MCF 10A (cell line): ENCODE data around the gene RIN2. TPM values are rescaled to one million over a fixed set of nuclear protein-coding genes. Genes with fewer than 3 reads are reported as not detected.

ENCODE experiments used
- BruUV-seq: library from RNA; stranded (reverse); fragments of 400-500 nt; replicated peaks from 2 replicates; lab custom pipeline; 2021; lab: Mats Ljungman, UMichigan
- CTCF ChIA-PET: fragments of 300-600 bp; sonication (Branson Sonifier 250); formaldehyde crosslinking; extraction: SDS; loops from one replicate; lab custom pipeline; 2021; ENCODE audit warnings: antibody characterized with exemption, inconsistent platforms; lab: Yijun Ruan, JAX
- POLR2A ChIA-PET: fragments of 300-600, 350-650 bp; sonication (Branson Sonifier 250); formaldehyde crosslinking; extraction: SDS; loops from one replicate; lab custom pipeline; 2020; ENCODE audit warnings: antibody characterized with exemption, inconsistent platforms; lab: Yijun Ruan, JAX
- DNase-seq: peaks from one replicate; pipeline ENCODE4 v3.0.0-alpha.2; 2018; ENCODE audit not compliant: unreplicated experiment
- H3K27ac Mint-ChIP-seq: one replicate; pipeline ENCODE4 v1.8.0; 2022; ENCODE audit warnings: mild to moderate bottlenecking, low read depth, mixed read lengths; ENCODE audit not compliant: unreplicated experiment
- H3K27me3 Mint-ChIP-seq: one replicate; pipeline ENCODE4 v1.8.0; 2022; ENCODE audit warnings: mixed read lengths; ENCODE audit not compliant: insufficient read depth, unreplicated experiment
- H3K36me3 Mint-ChIP-seq: one replicate; pipeline ENCODE4 v1.8.0; 2022; ENCODE audit warnings: mild to moderate bottlenecking, moderate library complexity, mixed read lengths; ENCODE audit not compliant: insufficient read depth, unreplicated experiment
- H3K4me1 Mint-ChIP-seq: one replicate; pipeline ENCODE4 v1.8.0; 2022; ENCODE audit warnings: mixed read lengths; ENCODE audit not compliant: insufficient read depth, unreplicated experiment
- H3K4me3 Mint-ChIP-seq: one replicate; pipeline ENCODE4 v1.8.0; 2022; ENCODE audit warnings: mild to moderate bottlenecking, moderate library complexity, mixed read lengths; ENCODE audit not compliant: unreplicated experiment
- H3K9me3 Mint-ChIP-seq: one replicate; pipeline ENCODE4 v1.8.0; 2022; ENCODE audit warnings: mixed read lengths; ENCODE audit not compliant: unreplicated experiment
- intact Hi-C: fragments of 100-400 bp; cut with micrococcal nuclease; formaldehyde crosslinking; loops from 2 replicates; pipeline ENCODE4 v1.14.1; 2022
- total RNA-seq: library from RNA; stranded (reverse); gene quantifications from 2 replicates; pipeline ENCODE4 v1.2.3, GENCODE V29; 2022
- TF ChIP-seq, protein P1 (sequence below): fragments of 200-600 bp; IDR thresholded peaks from one replicate; pipeline ENCODE4 v1.8.0; 2022; ENCODE audit warnings: antibody characterized with exemption, mild to moderate bottlenecking; ENCODE audit not compliant: unreplicated experiment

RIN2 gene
- total RNA-seq, 1 experiment from 2014 or later = 23.9 TPM

GRCh38 chr20:19729672-19730071 lies 28.4 kb upstream of the RIN2 start:
- no TSS peak for BruUV-seq
- POLR2A ChIA-PET = interaction anchor here (0.8 to 0.9 kb wide), 3 partner anchors 24 to 29 kb away, joined by 3 to 4 read pairs (median 4); no protein-coding TSS in a partner anchor
- no peak for DNase-seq
- H3K36me3 Mint-ChIP-seq = no peaks in the 10 kb centered on the region
- no peaks in the 10 kb centered on the region for H3K27me3 Mint-ChIP-seq
- TF ChIP-seq, protein P1, sequence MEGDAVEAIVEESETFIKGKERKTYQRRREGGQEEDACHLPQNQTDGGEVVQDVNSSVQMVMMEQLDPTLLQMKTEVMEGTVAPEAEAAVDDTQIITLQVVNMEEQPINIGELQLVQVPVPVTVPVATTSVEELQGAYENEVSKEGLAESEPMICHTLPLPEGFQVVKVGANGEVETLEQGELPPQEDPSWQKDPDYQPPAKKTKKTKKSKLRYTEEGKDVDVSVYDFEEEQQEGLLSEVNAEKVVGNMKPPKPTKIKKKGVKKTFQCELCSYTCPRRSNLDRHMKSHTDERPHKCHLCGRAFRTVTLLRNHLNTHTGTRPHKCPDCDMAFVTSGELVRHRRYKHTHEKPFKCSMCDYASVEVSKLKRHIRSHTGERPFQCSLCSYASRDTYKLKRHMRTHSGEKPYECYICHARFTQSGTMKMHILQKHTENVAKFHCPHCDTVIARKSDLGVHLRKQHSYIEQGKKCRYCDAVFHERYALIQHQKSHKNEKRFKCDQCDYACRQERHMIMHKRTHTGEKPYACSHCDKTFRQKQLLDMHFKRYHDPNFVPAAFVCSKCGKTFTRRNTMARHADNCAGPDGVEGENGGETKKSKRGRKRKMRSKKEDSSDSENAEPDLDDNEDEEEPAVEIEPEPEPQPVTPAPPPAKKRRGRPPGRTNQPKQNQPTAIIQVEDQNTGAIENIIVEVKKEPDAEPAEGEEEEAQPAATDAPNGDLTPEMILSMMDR = no peak
- H3K4me1 Mint-ChIP-seq = peaks cover 19% of the 10 kb centered on the region
- CTCF ChIA-PET = interaction anchor here (0.6 to 1.7 kb wide), 4 partner anchors 54 to 268 kb away, joined by 3 to 5 read pairs (median 4); no protein-coding TSS in a partner anchor
- no peaks in the 10 kb centered on the region for H3K9me3 Mint-ChIP-seq
- intact Hi-C loops = no loop called here
- H3K27ac Mint-ChIP-seq = no peak overlapping the region
- no peak overlapping the region for H3K4me3 Mint-ChIP-seq

- no peak for DNase-seq
- Mint-ChIP-seq H3K27ac (no peak overlapping the region), H3K27me3 (no peaks in the 10 kb centered on the region), H3K9me3 (no peaks in the 10 kb centered on the region), H3K4me3 (no peak overlapping the region), H3K36me3 (no peaks in the 10 kb centered on the region), H3K4me1 (peaks cover 23% of the 10 kb centered on the region)
- no TSS peak for BruUV-seq
- CTCF ChIA-PET = interaction anchor here (0.9 to 2.5 kb wide), 3 partner anchors 15 to 53 kb away, joined by 3 to 8 read pairs (median 3); no protein-coding TSS in a partner anchor
- intact Hi-C loops = no loop called here
- POLR2A ChIA-PET = interaction anchor here (0.7 kb wide), 1 partner anchor 20 kb away, joined by 3 read pairs; no protein-coding TSS in a partner anchor
- TF ChIP-seq, protein P1 = no peak
Measured at GRCh38 chr20:19730706-19731105, 27.4 kb upstream of the RIN2 start.

DNA sequence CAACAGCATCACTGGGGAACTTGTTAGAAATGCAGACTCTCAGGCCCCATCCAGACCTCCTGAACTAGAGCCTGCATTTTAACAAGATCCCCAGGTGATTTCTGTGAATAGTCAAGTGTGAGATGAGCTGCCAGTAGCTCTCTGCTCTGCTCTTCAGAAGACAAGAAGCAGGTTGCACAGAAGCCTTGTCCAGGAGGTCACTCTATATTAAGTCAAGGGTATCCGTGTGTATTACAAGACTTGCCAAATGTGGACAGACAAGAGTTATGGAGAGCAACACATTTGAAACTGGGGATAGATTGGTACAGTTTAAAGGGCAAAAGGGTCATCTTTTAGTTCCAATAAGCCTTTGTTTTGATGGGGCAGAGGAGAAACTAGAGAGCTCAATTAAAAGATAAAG lies 23.2 kb upstream of the RIN2 start:
- H3K27ac Mint-ChIP-seq = peak overlapping the region; percentile 87
- H3K27me3 Mint-ChIP-seq = no peaks in the 10 kb centered on the region
- peaks cover 25% of the 10 kb centered on the region for H3K4me1 Mint-ChIP-seq
- DNase-seq = no peak
- TF ChIP-seq, protein P1 = no peak
- H3K9me3 Mint-ChIP-seq = no peaks in the 10 kb centered on the region
- ChIA-PET CTCF (interaction anchor here (0.6 to 4.0 kb wide), 10 partner anchors 10 to 502 kb away, joined by 3 to 29 read pairs (median 5); no protein-coding TSS in a partner anchor), POLR2A (interaction anchor here (0.6 to 4.4 kb wide), 25 partner anchors 9 to 1667 kb away, joined by 3 to 81 read pairs (median 5); partner anchors contain the start of genes CFAP61, CRNKL1, NAA20 and RIN2)
- peak overlapping the region; percentile 27 for H3K4me3 Mint-ChIP-seq
- intact Hi-C loops = loop anchor here (5.0 kb wide), 1 partner anchor 152 kb away; no protein-coding TSS in a partner anchor
- no peaks in the 10 kb centered on the region for H3K36me3 Mint-ChIP-seq
- BruUV-seq = no TSS peak

- ChIA-PET POLR2A (interaction anchor here (0.6 to 4.4 kb wide), 30 partner anchors 9 to 1666 kb away, joined by 3 to 81 read pairs (median 4); partner anchors contain the start of genes CFAP61, CRNKL1, NAA20 and RIN2), CTCF (interaction anchor here (0.6 to 4.0 kb wide), 13 partner anchors 10 to 1886 kb away, joined by 3 to 29 read pairs (median 4); no protein-coding TSS in a partner anchor)
- no peaks in the 10 kb centered on the region for H3K27me3 Mint-ChIP-seq
- H3K36me3 Mint-ChIP-seq = no peaks in the 10 kb centered on the region
- peak overlapping the region; percentile 27 for H3K4me3 Mint-ChIP-seq
- BruUV-seq = no TSS peak
- no peaks in the 10 kb centered on the region for H3K9me3 Mint-ChIP-seq
- DNase-seq = peak; percentile 96
- peaks cover 25% of the 10 kb centered on the region for H3K4me1 Mint-ChIP-seq
- intact Hi-C loops = loop anchor here (5.0 kb wide), 1 partner anchor 152 kb away; no protein-coding TSS in a partner anchor
- TF ChIP-seq, protein P1 = no peak
- peak overlapping the region; percentile 87 for H3K27ac Mint-ChIP-seq
Measured at GRCh38 chr20:19735446-19735845, 22.6 kb upstream of the RIN2 start.
